Retinal pigment epithelial cell (primary cell): Measurements from ENCODE around the gene ADORA1.

Source experiments
- DNase-seq: peaks from one replicate; pipeline ENCODE4 v3.0.0-alpha.2; 2010; ENCODE audit warnings: low read depth
- H3K4me3 ChIP-seq: 2 replicates; pipeline ENCODE4 v1.5.1; 2011; ENCODE audit warnings: mild to moderate bottlenecking, low read length, control low read depth, moderate library complexity
- TF ChIP-seq, protein P1 (sequence below): conservative IDR thresholded peaks from 2 replicates; pipeline ENCODE4 v1.5.1; 2011; ENCODE audit warnings: low read depth, low read length, control low read depth, inconsistent platforms

The ADORA1 gene

DNA sequence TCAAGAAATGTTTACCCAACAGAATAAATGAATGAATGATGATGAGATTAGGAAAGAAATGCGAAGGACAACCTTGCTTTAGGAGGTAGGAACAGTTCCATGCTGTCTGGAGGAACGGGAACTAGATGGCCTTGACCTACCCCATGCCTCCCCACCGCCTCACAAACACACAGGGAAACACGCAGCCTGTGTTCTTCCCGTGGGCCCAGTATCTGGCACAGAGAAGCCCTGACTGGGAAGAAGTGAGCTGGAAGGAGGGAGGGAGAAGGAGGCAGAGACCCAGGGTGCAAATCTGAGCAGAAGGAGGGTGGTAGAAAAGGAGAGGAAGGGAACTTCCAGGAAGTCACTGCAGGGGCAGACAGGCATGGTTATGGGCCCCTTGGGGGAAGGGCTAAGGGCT lies 3.5 kb upstream of the ADORA1 start:
- DNase-seq, result no peak
- no peak overlapping the region for H3K4me3 ChIP-seq
- TF ChIP-seq, protein P1, sequence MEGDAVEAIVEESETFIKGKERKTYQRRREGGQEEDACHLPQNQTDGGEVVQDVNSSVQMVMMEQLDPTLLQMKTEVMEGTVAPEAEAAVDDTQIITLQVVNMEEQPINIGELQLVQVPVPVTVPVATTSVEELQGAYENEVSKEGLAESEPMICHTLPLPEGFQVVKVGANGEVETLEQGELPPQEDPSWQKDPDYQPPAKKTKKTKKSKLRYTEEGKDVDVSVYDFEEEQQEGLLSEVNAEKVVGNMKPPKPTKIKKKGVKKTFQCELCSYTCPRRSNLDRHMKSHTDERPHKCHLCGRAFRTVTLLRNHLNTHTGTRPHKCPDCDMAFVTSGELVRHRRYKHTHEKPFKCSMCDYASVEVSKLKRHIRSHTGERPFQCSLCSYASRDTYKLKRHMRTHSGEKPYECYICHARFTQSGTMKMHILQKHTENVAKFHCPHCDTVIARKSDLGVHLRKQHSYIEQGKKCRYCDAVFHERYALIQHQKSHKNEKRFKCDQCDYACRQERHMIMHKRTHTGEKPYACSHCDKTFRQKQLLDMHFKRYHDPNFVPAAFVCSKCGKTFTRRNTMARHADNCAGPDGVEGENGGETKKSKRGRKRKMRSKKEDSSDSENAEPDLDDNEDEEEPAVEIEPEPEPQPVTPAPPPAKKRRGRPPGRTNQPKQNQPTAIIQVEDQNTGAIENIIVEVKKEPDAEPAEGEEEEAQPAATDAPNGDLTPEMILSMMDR, result no peak

DNA sequence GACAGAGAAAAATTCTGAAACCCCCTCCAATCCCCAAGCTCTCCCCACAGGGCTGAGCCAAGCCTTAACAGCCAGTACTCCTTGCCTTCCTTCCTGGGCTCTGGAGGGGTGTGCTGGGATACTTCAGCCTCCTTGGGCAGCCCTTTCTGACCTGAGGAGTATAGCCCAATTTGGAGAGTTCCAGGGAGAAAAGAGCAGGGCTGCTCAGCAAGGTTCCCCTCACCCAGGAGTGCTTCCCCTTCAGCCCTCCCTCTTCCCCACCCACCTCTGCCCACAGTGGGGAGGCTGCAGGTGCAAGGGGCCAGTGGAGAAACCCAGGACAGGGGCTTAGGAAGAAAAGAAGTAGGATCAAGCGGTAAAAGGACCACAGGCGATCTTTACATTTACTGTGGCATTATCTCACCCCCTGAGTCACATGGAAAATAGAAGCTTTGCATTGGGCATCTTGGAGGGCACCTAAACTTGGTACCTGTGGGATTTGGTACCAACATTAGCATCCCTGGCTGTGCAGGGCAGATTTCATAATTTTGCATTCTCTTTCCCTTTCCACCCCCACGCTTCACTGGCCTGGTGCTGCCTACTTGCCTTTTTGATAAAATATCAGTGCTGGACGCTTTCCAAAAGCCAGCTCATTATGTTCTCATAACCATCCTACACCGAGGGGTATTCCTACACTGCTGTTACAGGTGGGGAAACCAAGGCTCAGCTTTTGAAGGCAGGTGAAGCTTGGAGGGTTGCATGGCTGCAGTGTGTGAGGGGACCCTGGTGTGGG lies 2.8 kb upstream of the ADORA1 start:
- H3K4me3 ChIP-seq, result no peak overlapping the region
- TF ChIP-seq, protein P1, result no peak
- DNase-seq, result no peak

DNA sequence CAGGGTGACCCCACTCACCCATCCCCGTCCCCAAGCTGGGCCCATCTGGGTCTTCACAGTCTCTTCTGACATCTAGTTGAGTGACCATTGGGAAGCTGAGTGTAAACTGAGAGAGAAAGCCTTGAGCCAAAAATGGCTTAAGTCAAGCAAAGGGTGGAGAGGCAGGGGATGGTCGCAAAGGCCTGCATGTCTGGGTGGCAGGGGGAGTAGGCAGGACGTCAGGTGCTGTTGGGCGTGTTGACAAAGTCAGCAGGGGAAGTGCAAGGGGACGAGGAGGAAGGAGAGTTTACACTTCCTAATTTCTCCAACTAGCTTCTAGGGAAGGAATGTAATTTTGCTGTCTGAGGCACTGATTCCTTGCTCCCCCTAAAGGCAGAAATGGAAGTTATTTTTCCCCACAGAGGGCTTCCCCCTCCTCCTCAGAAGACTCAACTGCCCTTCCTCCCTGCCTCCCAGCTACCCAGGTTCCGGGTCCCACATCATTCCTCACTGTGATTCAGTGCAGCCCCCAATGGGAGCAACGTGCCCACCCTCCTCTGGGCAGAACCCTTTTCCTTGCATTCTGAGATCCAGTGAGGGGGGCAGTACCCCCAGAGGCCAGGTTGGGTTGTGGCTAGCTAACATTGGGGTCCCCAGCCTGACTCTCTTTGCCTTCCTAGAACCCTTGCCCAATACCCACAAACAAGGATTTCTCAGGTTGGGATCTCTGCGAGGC lies 1.2 kb upstream of the ADORA1 start:
- DNase-seq, result no peak
- TF ChIP-seq, protein P1, result peak; percentile 69

DNA sequence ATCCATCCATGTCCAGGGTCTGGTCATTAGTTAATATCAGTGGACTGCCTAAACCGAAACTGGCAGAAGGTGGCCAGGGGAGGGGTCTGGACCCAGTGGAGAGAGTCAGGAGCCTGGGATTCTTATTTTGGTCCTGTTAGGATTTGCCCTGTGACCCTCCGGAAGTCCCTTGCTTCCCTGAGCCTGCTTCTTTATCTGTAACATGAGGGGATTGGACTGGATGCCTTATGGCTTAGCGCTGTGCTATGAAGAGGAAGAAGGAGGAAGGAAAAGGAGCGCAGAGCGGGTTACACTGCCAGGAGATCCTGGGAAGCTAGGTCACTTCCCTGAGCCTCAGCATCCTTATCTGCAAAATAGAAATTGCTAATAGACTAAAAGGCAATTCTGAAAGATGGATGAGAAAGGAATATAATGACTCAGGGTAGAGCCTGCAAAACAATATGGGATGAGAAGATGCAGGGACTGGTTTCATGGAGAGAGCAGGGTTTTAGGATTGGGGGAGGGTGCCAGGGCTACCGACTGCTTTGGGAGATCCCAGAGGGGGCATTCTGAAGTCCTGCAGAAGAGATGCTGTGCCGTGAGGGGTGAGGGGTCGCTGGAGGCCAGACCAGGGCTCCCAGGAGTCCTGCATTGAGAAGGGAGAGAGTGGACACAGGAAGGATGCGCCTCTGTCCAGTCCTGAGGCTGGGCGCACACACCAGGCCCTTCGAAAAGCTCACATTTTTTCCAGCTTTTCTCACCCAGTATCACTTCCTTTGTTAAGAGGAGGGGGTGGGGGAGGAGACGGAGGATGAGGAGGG lies 460 bp upstream of the ADORA1 start:
- no peak for DNase-seq
- H3K4me3 ChIP-seq, result peak overlapping the region; percentile 55
- TF ChIP-seq, protein P1, result no peak

More for the DNA sequence above, 1.2 kb upstream of the ADORA1 start:
- no peak overlapping the region for H3K4me3 ChIP-seq

DNA sequence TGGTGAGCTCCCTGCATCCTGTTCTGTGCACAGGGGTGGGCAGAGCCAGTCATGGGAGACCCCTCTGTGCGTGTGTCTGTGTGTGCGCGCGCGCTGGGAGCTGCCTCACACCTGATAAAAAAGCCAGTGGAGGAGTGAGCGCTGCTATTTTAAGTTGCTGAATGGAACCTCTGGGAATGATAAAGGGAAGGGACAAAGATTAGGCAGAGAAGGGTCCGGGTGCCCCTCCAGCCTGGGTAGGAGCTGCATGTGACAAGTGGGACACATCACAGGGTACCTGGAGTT lies 847 bp downstream of the ADORA1 start:
- no peak for DNase-seq
- peak overlapping the region; percentile 55 for H3K4me3 ChIP-seq
- TF ChIP-seq, protein P1, result no peak

DNA sequence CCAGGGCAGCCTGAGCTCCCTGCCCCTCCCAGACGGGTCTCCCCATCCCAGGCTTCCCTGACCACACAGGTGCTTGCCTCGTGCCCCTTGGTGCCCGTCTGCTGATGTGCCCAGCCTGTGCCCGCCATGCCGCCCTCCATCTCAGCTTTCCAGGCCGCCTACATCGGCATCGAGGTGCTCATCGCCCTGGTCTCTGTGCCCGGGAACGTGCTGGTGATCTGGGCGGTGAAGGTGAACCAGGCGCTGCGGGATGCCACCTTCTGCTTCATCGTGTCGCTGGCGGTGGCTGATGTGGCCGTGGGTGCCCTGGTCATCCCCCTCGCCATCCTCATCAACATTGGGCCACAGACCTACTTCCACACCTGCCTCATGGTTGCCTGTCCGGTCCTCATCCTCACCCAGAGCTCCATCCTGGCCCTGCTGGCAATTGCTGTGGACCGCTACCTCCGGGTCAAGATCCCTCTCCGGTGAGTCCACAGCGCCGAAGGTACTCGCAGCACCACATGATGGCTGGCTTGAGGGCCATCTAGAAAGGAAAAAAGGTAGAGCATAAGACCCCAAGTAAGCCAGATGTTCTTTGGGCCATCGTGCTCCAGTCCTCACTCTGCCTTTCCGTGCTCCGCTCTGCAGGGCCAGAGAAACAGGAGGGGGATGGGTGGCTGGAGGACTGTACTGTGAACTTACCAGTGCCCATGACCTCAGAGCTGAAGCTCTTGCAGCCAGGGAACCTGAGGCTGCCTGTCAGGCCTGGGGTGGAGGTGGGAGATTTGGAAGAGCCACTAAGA lies 1.4 kb downstream of the ADORA1 start:
- no peak for DNase-seq
- TF ChIP-seq, protein P1, result no peak
- peak overlapping the region; percentile 55 for H3K4me3 ChIP-seq
